Brain microvascular endothelial cell (primary cell): ENCODE data around the gene CHST11.

Experiments
- DNase-seq: peaks from one replicate; pipeline ENCODE4 v3.0.0-alpha.2; 2020
- H3K27ac ChIP-seq: fragments of 250-450 bp; sonication (Bioruptor Pico); 2 replicates; pipeline ENCODE4 v1.5.1; 2020; ENCODE audit warnings: mild to moderate bottlenecking, moderate library complexity
- H3K27me3 ChIP-seq: fragments of 250-450 bp; sonication (Bioruptor Pico); replicated peaks from 2 replicates; pipeline ENCODE4 v1.5.1; 2020; ENCODE audit warnings: mild to moderate bottlenecking
- H3K36me3 ChIP-seq: fragments of 250-450 bp; sonication (Bioruptor Pico); replicated peaks from 2 replicates; pipeline ENCODE4 v1.5.1; 2020; ENCODE audit warnings: mild to moderate bottlenecking
- H3K4me3 ChIP-seq: 2 replicates; pipeline ENCODE4 v1.5.1; 2011; ENCODE audit warnings: low read depth, mild to moderate bottlenecking, control low read depth, low read length, moderate library complexity
- in situ Hi-C: cut with HindIII; loops from 2 replicates; pipeline ENCODE4 v1.10.0; 2017; ENCODE audit warnings: low sequenced_read_pairs, low pct_ligation_motif_present
- TF ChIP-seq, protein P1 (sequence below): IDR thresholded peaks from 2 replicates; pipeline ENCODE4 v1.5.1; 2011; ENCODE audit warnings: low read depth, mild to moderate bottlenecking, moderate library complexity, low read length, control low read depth, inconsistent platforms; ENCODE audit errors: missing control alignments

CHST11 gene

DNA sequence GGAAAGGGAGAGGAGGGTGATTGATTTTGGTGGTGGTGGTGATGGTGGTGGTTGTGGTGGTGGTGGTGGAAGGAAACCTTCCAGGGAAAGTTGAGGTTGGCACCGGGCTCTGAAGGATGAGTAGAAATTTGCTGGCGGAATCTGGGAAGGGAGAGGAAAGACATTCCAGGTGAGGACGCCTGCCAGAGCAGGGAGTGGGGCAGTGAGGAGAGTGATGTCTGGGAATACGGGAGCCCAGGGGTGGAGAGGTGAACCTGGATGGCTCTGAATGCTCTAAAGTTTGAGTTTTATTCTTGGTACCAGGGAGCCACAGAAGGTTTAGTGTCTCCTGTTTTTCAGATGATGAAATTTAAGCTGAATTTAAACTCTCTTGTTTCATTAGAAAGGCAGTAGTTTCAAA lies 16.0 kb downstream of the CHST11 start:
- Histone ChIP-seq H3K36me3 (peaks cover 3% of the 10 kb centered on the region), H3K4me3 (no peak overlapping the region), H3K27me3 (no peaks in the 10 kb centered on the region), H3K27ac (no peak overlapping the region)
- in situ Hi-C loops, result no loop called here
- TF ChIP-seq, protein P1, sequence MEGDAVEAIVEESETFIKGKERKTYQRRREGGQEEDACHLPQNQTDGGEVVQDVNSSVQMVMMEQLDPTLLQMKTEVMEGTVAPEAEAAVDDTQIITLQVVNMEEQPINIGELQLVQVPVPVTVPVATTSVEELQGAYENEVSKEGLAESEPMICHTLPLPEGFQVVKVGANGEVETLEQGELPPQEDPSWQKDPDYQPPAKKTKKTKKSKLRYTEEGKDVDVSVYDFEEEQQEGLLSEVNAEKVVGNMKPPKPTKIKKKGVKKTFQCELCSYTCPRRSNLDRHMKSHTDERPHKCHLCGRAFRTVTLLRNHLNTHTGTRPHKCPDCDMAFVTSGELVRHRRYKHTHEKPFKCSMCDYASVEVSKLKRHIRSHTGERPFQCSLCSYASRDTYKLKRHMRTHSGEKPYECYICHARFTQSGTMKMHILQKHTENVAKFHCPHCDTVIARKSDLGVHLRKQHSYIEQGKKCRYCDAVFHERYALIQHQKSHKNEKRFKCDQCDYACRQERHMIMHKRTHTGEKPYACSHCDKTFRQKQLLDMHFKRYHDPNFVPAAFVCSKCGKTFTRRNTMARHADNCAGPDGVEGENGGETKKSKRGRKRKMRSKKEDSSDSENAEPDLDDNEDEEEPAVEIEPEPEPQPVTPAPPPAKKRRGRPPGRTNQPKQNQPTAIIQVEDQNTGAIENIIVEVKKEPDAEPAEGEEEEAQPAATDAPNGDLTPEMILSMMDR, result no peak
- DNase-seq, result no peak

DNA sequence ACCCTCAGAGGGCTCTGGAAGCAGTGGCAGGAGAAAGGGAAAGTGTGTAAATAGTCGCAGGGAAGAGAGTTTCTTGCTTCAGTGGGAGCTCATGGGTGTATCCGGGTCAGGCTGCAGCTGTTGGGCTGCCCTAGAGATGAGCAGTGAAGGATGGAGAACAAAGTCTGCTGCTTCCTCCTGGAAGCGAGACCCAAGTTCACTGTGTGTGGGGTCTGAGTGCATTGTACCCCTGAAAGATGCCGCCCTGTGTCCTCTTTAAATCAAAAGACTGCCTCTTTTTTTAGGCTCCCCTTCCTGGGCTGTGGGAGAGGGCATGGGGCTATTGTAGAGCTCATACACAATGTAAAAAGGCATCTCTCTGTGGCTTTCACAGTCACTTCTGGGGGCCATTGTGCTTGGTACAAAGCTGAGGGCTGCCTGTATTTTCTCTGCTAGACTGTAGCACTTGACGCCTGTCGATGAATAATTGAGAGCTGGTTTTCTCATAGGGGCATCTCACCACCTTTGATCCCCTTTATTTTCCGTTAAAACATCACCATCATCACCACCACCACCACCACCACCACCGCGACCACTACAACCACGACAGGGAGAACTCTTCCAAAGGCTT lies 16.7 kb downstream of the CHST11 start:
- peaks cover 3% of the 10 kb centered on the region for H3K36me3 ChIP-seq
- in situ Hi-C loops, result no loop called here
- DNase-seq, result no peak
- no peaks in the 10 kb centered on the region for H3K27me3 ChIP-seq
- no peak overlapping the region for H3K4me3 ChIP-seq
- TF ChIP-seq, protein P1, result no peak
- no peak overlapping the region for H3K27ac ChIP-seq

DNA sequence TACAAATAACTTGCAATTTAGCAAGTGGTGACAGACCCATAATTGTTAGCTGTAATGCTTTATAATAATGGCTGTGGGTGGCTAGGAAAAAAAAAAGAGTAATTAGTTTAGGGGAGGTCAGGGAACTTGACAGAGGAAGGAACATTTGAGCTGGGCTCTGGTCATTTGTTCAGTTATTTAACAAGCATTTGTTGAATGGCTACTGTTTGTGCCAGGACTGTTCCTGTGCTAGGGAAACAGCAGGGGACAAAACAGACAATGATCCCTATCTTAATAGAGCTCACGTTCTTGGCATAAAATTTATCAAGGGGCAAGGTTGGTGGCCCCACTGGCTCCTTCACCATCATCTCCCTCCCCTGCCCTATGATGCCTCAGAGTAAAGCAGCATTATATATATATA lies 18.5 kb downstream of the CHST11 start:
- H3K4me3 ChIP-seq, result no peak overlapping the region
- no peak overlapping the region for H3K27ac ChIP-seq
- DNase-seq, result no peak

DNA sequence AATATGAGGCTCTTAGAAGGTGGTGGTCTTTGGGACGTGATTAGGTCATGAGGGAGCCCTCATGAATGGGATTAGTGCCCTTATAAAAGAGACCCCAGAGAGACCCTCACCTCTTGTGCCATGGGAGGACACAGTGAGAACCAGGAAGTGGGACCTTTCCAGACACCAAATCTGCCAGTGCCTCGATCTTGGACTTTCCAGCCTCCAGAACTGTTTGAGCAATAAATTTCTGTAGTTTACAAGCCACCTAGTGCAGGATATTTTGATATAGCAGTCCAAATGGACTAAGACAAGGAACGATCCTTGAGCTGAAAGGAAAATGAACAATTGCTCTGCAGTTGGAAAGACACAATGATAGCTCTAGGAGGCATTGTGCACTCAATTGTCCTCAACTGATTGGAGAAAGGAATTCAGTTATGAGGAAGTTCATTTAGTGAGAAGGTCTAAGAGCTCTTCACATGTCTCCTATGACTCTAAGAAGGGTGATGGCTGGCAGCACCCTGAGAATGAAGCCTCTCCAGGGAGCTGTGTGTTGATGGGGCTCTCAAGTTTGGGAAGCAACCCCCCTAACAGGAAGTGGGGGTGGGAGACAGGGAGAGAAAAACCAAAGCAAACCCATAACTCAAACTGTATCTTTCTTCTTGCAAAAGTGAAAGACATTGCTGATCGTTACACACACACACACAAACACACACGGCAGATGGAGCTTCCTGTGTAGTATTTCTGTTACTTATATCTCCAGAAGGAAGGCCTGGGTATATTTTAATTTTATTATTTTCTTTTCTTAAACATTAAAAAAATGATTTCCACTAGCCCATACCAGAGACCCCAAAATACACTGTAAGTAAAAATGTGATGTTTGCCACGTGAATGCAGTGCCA lies 21.0 kb downstream of the CHST11 start:
- DNase-seq, result no peak
- Histone ChIP-seq H3K27ac (peak overlapping the region; percentile 88), H3K36me3 (no peaks in the 10 kb centered on the region), H3K27me3 (no peaks in the 10 kb centered on the region), H3K4me3 (no peak overlapping the region)
- TF ChIP-seq, protein P1, result no peak
- in situ Hi-C loops, result no loop called here

More for the DNA sequence above, 18.5 kb downstream of the CHST11 start:
- no peaks in the 10 kb centered on the region for H3K27me3 ChIP-seq
- TF ChIP-seq, protein P1, result no peak
- in situ Hi-C loops, result no loop called here
- peaks cover 3% of the 10 kb centered on the region for H3K36me3 ChIP-seq

DNA sequence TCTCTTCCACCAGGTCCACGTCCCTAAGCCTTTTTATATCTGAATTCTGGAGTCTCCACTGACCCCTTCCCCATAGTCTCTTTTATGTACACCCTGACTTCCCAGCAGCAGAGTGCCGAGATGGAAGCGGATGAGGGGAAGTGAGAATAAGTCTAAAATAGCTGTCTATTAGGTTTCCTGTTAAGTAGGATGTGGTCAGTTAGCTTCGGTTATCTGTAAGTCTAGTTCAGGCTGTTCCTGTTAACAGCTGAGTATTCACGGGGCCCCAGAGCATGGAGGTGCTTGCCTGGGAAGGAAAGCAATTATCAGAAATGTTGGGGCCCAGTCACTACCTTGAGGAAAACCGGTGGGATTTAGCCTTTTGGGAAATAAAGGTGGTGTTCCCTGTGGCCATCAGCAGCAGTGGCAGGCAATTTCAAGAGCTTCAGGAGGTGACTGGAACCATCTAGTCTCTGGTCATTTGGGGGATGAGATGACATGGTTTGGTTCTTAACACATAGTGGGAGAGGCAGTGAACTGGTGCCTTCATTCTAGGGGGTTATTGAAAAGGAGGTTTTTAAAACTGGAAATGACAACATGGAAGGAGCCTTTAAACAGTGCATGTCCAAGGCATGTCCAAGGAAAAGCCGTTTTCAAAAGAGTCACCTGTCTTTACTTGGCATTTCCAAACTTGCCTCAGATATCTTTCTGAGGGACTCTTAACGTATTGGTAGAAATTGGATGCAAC lies 21.8 kb downstream of the CHST11 start:
- in situ Hi-C loops, result no loop called here
- Histone ChIP-seq H3K4me3 (no peak overlapping the region), H3K27me3 (no peaks in the 10 kb centered on the region), H3K36me3 (no peaks in the 10 kb centered on the region), H3K27ac (peak overlapping the region; percentile 88)
- no peak for DNase-seq
- TF ChIP-seq, protein P1, result no peak
